Tibial nerve (tissue), 4 donors: ENCODE measurements around the gene RAD23A.

Experiments
- CTCF ChIP-seq, 5 experiments: fragments of 200-600 bp in 3 of 5; fragments of 450-650 bp in 2 of 5; sonication (generic) in 3 of 5; IDR thresholded peaks; one replicate each; pipeline ENCODE4 v1.5.1; 2016 to 2019; ENCODE audit warnings: antibody characterized with exemption in 5 of 5, mild to moderate bottlenecking in 3 of 5, moderate library complexity in 2 of 5
- EP300 ChIP-seq, 2 donors: sonication (generic); formaldehyde crosslinking; IDR thresholded peaks; one replicate each; pipeline ENCODE4 v1.6.1; 2017; ENCODE audit warnings: antibody characterized with exemption in 2 of 2, mild to moderate bottlenecking in 1 of 2

GRCh38 chr19:12930002-12930645 lies 15.5 kb upstream of the RAD23A start:
- TF ChIP-seq EP300 (IDR thresholded peaks at IDR 0.05) (no peak), CTCF (IDR thresholded peaks at IDR 0.05) (no peak)
